GM21529 (cell line): ENCODE data around the gene SPHK1.

Source experiments
- ATAC-seq: cut with Tn5 transposase; IDR thresholded peaks from one replicate; pipeline ENCODE4 v1.9.1; 2021; ENCODE audit not compliant: unreplicated experiment

The SPHK1 gene

GRCh38 chr17:76360461-76360860 is 23.9 kb upstream of the SPHK1 start:
- ATAC-seq: no peak

GRCh38 chr17:76363107-76363842 is 21.1 kb upstream of the SPHK1 start:
- no peak for ATAC-seq

- no peak for ATAC-seq
These were observed 19.0 kb upstream of the SPHK1 start for GRCh38 chr17:76365256-76365903.

GRCh38 chr17:76366247-76366646 is 18.2 kb upstream of the SPHK1 start:
- ATAC-seq: no peak

- ATAC-seq: no peak
These were observed 16.8 kb upstream of the SPHK1 start for GRCh38 chr17:76367642-76368041.

GRCh38 chr17:76368545-76368944 is 15.9 kb upstream of the SPHK1 start:
- ATAC-seq: no peak

- ATAC-seq: no peak
These were observed 15.0 kb upstream of the SPHK1 start for GRCh38 chr17:76369379-76369778.

GRCh38 chr17:76369804-76370203 is 14.6 kb upstream of the SPHK1 start:
- ATAC-seq: no peak

GRCh38 chr17:76370261-76370993 is 14.0 kb upstream of the SPHK1 start:
- ATAC-seq: no peak

GRCh38 chr17:76371656-76372628 is 12.5 kb upstream of the SPHK1 start:
- ATAC-seq: no peak

GRCh38 chr17:76376318-76377133 is 7.9 kb upstream of the SPHK1 start:
- ATAC-seq: no peak

GRCh38 chr17:76378548-76379274 is 5.7 kb upstream of the SPHK1 start:
- no peak for ATAC-seq

- ATAC-seq: no peak
These were observed 5.2 kb upstream of the SPHK1 start for GRCh38 chr17:76379275-76379641.

GRCh38 chr17:76379646-76380376 is 4.6 kb upstream of the SPHK1 start:
- no peak for ATAC-seq

GRCh38 chr17:76381633-76382350 is 2.6 kb upstream of the SPHK1 start:
- ATAC-seq: no peak

GRCh38 chr17:76382351-76382802 is 2.0 kb upstream of the SPHK1 start:
- ATAC-seq: no peak

- ATAC-seq: no peak
These were observed 1.4 kb upstream of the SPHK1 start for GRCh38 chr17:76382803-76383545.
